Thyroid gland (tissue), 4 donors: ENCODE measurements around the gene CHCHD6. TPM values are rescaled to one million over a fixed set of nuclear protein-coding genes. Genes with fewer than 3 reads are reported as not detected.

ENCODE experiments used
- DNase-seq, 2 donors: peaks; one replicate each; pipeline ENCODE4 v3.0.0-alpha.2; 2019
- H3K27ac ChIP-seq, 3 donors: fragments of 200-600 bp; sonication (generic); 1 replicate in 2 of 3; 2 replicates in 1 of 3; pipeline ENCODE4 v1.5.1; 2016 to 2019; ENCODE audit warnings: mild to moderate bottlenecking in 1 of 3, moderate library complexity in 1 of 3
- H3K27me3 ChIP-seq: fragments of 200-600 bp; sonication (generic); one replicate; pipeline ENCODE4 v1.5.1; 2019
- H3K36me3 ChIP-seq, 2 donors: fragments of 200-600 bp; sonication (generic); one replicate each; pipeline ENCODE4 v1.5.1; 2016 to 2019
- H3K4me1 ChIP-seq, 2 donors: fragments of 200-600 bp; sonication (generic); one replicate each; pipeline ENCODE4 v1.5.1; 2017 to 2019
- H3K4me3 ChIP-seq, 3 donors: fragments of 200-600 bp; sonication (generic); replicated peaks in 1 of 3; 1 replicate in 2 of 3; 2 replicates in 1 of 3; pipeline ENCODE4 v1.5.1; 2016; ENCODE audit warnings: mild to moderate bottlenecking in 1 of 3
- H3K9me3 ChIP-seq: fragments of 200-600 bp; sonication (generic); one replicate; pipeline ENCODE4 v1.5.1; 2017
- CTCF ChIP-seq, 6 experiments: fragments of 200-600 bp in 3 of 6; fragments of 450-650 bp in 3 of 6; sonication (generic) in 3 of 6; IDR thresholded peaks; one replicate each; pipeline ENCODE4 v1.5.1; 2016 to 2019; ENCODE audit warnings: antibody characterized with exemption in 6 of 6, mild to moderate bottlenecking in 2 of 6, inconsistent platforms in 1 of 6, moderate library complexity in 1 of 6
- POLR2A ChIP-seq, 2 donors: fragments of 450-650 bp; IDR thresholded peaks; one replicate each; pipeline ENCODE4 v1.6.1; 2017; ENCODE audit warnings: antibody characterized with exemption in 2 of 2, mild to moderate bottlenecking in 2 of 2, moderate library complexity in 1 of 2
- WGBS, 2 donors: methylation state at CpG; one replicate each; pipeline ENCODE4 v1.1.5; 2017; 5-methylcytosine and 5-hydroxymethylcytosine counted together
- intact Hi-C: fragments of 100-400 bp; cut with DNase I; formaldehyde crosslinking; loops from one replicate; pipeline ENCODE4 v1.15.1; 2023
- total RNA-seq, 4 donors: library from RNA; depleted of rRNA; stranded (reverse); fragments of >200 nt; gene quantifications; one replicate each; pipeline ENCODE4 v1.2.3, GENCODE V29; 2016

CHCHD6 gene
- total RNA-seq, 4 donors from 2014 or later = 22.9 to 27.8 (median 24.4) TPM

- no peak for DNase-seq
- intact Hi-C loops = loop anchor here (10.0 kb wide), 2 partner anchors 117 to 697 kb away; no protein-coding TSS in a partner anchor
- no peak for TF ChIP-seq CTCF (IDR thresholded peaks at IDR 0.05)
- no peak for TF ChIP-seq POLR2A (IDR thresholded peaks at IDR 0.05)
- Histone ChIP-seq H3K4me3 (no peak overlapping the region), H3K9me3 (no peaks in the 10 kb centered on the region), H3K27ac (no peak overlapping the region), H3K36me3 (no peaks in the 10 kb centered on the region), H3K4me1 (no peaks in the 10 kb centered on the region), H3K27me3 (no peaks in the 10 kb centered on the region)
- 90 to 96% methylated on average over 2 to 3 of the region's 3 CpGs for WGBS, 2 donors
These were observed 54.0 kb downstream of the CHCHD6 start for GRCh38 chr3:126758026-126758425.

- no peaks in the 10 kb centered on the region for H3K4me1 ChIP-seq
- no peaks in the 10 kb centered on the region for H3K27me3 ChIP-seq
- WGBS, 2 donors = 97% methylated on average over 4 of the region's 4 CpGs
- TF ChIP-seq POLR2A (IDR thresholded peaks at IDR 0.05) (no peak), CTCF (IDR thresholded peaks at IDR 0.05) (no peak)
- no peaks in the 10 kb centered on the region for H3K9me3 ChIP-seq
- no peak for DNase-seq
- H3K4me3 ChIP-seq = no peak overlapping the region
- H3K27ac ChIP-seq = no peak overlapping the region
- intact Hi-C loops = loop anchor here (10.0 kb wide), 2 partner anchors 116 to 696 kb away; no protein-coding TSS in a partner anchor
- no peaks in the 10 kb centered on the region for H3K36me3 ChIP-seq
These were observed 54.8 kb downstream of the CHCHD6 start for GRCh38 chr3:126758882-126759281.

- WGBS, 2 donors = 93 to 95% methylated on average over 1 of the region's 1 CpG
- H3K4me1 ChIP-seq = no peaks in the 10 kb centered on the region
- H3K27ac ChIP-seq = no peak overlapping the region
- no peaks in the 10 kb centered on the region for H3K36me3 ChIP-seq
- intact Hi-C loops = no loop called here
- H3K9me3 ChIP-seq = no peaks in the 10 kb centered on the region
- H3K4me3 ChIP-seq = no peak overlapping the region
- no peak for TF ChIP-seq POLR2A (IDR thresholded peaks at IDR 0.05)
- TF ChIP-seq CTCF (IDR thresholded peaks at IDR 0.05) = no peak
- no peaks in the 10 kb centered on the region for H3K27me3 ChIP-seq
- no peak for DNase-seq
These were observed 56.5 kb downstream of the CHCHD6 start for GRCh38 chr3:126760541-126760940.

GRCh38 chr3:126763035-126763434, 59.0 kb downstream of the CHCHD6 start:
- no peak for DNase-seq
- Histone ChIP-seq H3K27me3 (no peaks in the 10 kb centered on the region), H3K27ac (no peak overlapping the region), H3K9me3 (no peaks in the 10 kb centered on the region), H3K36me3 (no peaks in the 10 kb centered on the region), H3K4me3 (no peak overlapping the region), H3K4me1 (no peaks in the 10 kb centered on the region)
- TF ChIP-seq POLR2A (IDR thresholded peaks at IDR 0.05) = no peak
- TF ChIP-seq CTCF (IDR thresholded peaks at IDR 0.05) = no peak
- intact Hi-C loops = no loop called here

GRCh38 chr3:126765187-126766069, 61.4 kb downstream of the CHCHD6 start:
- DNase-seq = no peak
- H3K36me3 ChIP-seq = no peaks in the 10 kb centered on the region
- H3K4me3 ChIP-seq = no peak overlapping the region
- H3K27ac ChIP-seq = no peak overlapping the region
- 91 to 93% methylated on average over 17 of the region's 17 CpGs for WGBS, 2 donors
- TF ChIP-seq CTCF (IDR thresholded peaks at IDR 0.05) (no peak), POLR2A (IDR thresholded peaks at IDR 0.05) (no peak)
- intact Hi-C loops = no loop called here
- no peaks in the 10 kb centered on the region for H3K27me3 ChIP-seq
- H3K9me3 ChIP-seq = no peaks in the 10 kb centered on the region
- no peaks in the 10 kb centered on the region for H3K4me1 ChIP-seq
